ENCODE measurements around the gene ECM2. TPM values are rescaled to one million over a fixed set of nuclear protein-coding genes. Genes with fewer than 3 reads are reported as not detected.

Gene ECM2
- total RNA-seq, 2 experiments from 2014 or later = not detected

- ChIA-PET CTCF (no interaction called here), POLR2A (no interaction called here)
- no peaks in the 10 kb centered on the region for H3K27me3 Mint-ChIP-seq
- no peak for DNase-seq
- H3K4me3 Mint-ChIP-seq = no peak overlapping the region
- no peaks in the 10 kb centered on the region for H3K36me3 Mint-ChIP-seq (ENCODE audit: low read depth)
- H3K27ac Mint-ChIP-seq = no peak overlapping the region
- peaks cover 8% of the 10 kb centered on the region for H3K4me1 Mint-ChIP-seq
- no peaks in the 10 kb centered on the region for H3K9me3 Mint-ChIP-seq
Observed at GRCh38 chr9:92483627-92484545, 51.9 kb downstream of the ECM2 start.

GRCh38 chr9:92482805-92483204, 53.0 kb downstream of the ECM2 start:
- Mint-ChIP-seq H3K36me3 (ENCODE audit: low read depth) (no peaks in the 10 kb centered on the region), H3K4me3 (no peak overlapping the region), H3K4me1 (peaks cover 8% of the 10 kb centered on the region), H3K9me3 (no peaks in the 10 kb centered on the region), H3K27ac (no peak overlapping the region), H3K27me3 (no peaks in the 10 kb centered on the region)
- DNase-seq = no peak
- ChIA-PET POLR2A (no interaction called here), CTCF (no interaction called here)

DNA sequence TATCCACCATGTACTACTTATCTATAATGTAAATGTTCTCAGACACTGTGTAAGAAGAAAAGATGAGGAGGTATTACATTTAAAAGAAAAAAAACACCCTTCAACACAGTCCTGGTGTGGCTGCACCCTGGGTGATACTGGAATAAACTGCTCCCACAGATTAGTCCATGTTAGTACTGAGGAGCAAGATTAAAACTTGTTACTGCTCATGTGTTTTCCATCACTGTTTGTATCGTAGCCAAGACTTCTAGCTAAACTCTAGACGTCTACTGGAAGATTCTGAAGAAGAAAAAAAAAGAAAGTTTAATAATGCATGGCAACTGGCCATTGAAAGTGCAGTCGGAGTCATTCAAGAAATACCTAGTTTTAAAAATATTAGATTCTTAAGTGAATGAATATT, 53.5 kb downstream of the ECM2 start, which contains the start of gene ASPN:
TSS of gene ASPN (minus strand) at position 178 of the 400 bp plus-strand sequence.
- no peak within 1 kb of the TSS for H3K4me3 Mint-ChIP-seq
- H3K27me3 Mint-ChIP-seq = no peaks in the 10 kb centered on the region
- H3K9me3 Mint-ChIP-seq = no peaks in the 10 kb centered on the region
- H3K36me3 Mint-ChIP-seq (ENCODE audit: low read depth) = no peaks in the 10 kb centered on the region
- ChIA-PET CTCF (no interaction called here), POLR2A (no interaction called here)
- H3K4me1 Mint-ChIP-seq = peaks cover 8% of the 10 kb centered on the region
- no peak for DNase-seq
- peak within 1 kb of the TSS; percentile 48 for H3K27ac Mint-ChIP-seq

- Mint-ChIP-seq H3K4me1 (peaks cover 8% of the 10 kb centered on the region), H3K9me3 (no peaks in the 10 kb centered on the region), H3K27ac (peak overlapping the region; percentile 48), H3K4me3 (no peak overlapping the region), H3K36me3 (ENCODE audit: low read depth) (no peaks in the 10 kb centered on the region), H3K27me3 (no peaks in the 10 kb centered on the region)
- DNase-seq = no peak
- POLR2A ChIA-PET = interaction anchor here (0.7 kb wide), 1 partner anchor 189 kb away, joined by 3 read pairs; no protein-coding TSS in a partner anchor
- CTCF ChIA-PET = interaction anchor here (0.7 kb wide), 1 partner anchor 981 kb away, joined by 3 read pairs; no protein-coding TSS in a partner anchor
Observed at GRCh38 chr9:92480986-92481633, 54.7 kb downstream of the ECM2 start.

GRCh38 chr9:92480291-92480771, 55.5 kb downstream of the ECM2 start:
- Mint-ChIP-seq H3K27me3 (no peaks in the 10 kb centered on the region), H3K27ac (no peak overlapping the region), H3K9me3 (no peaks in the 10 kb centered on the region), H3K36me3 (ENCODE audit: low read depth) (no peaks in the 10 kb centered on the region), H3K4me3 (no peak overlapping the region), H3K4me1 (peaks cover 8% of the 10 kb centered on the region)
- ChIA-PET POLR2A (interaction anchor here (1.2 kb wide), 1 partner anchor 38 kb away, joined by 4 read pairs; no protein-coding TSS in a partner anchor), CTCF (interaction anchor here (0.7 kb wide), 1 partner anchor 980 kb away, joined by 3 read pairs; no protein-coding TSS in a partner anchor)
- DNase-seq = no peak

DNA sequence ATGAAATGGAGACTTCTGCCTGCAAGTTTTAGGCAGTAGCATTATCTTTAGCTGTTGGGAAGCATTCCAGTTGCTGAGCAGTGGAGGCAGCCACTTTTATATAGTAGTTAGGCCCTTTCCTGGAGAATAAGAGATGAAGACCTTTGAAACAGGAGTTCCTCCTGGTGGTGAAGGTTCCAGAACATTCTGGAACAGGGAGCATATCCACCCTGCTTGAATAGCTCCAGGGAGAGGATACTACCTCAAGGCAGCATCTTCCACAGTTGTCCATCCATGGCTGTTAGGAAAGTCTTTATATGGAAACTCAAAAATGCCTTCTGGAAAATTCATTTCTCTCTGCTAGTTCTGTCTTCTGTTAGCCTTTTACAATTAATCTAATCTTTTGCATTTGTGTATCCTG, 56.4 kb downstream of the ECM2 start:
- no peaks in the 10 kb centered on the region for H3K27me3 Mint-ChIP-seq
- ChIA-PET CTCF (no interaction called here), POLR2A (interaction anchor here (1.2 kb wide), 1 partner anchor 39 kb away, joined by 4 read pairs; no protein-coding TSS in a partner anchor)
- H3K4me3 Mint-ChIP-seq = no peak overlapping the region
- no peak for DNase-seq
- H3K36me3 Mint-ChIP-seq (ENCODE audit: low read depth) = no peaks in the 10 kb centered on the region
- H3K27ac Mint-ChIP-seq = no peak overlapping the region
- H3K4me1 Mint-ChIP-seq = peaks cover 8% of the 10 kb centered on the region
- no peaks in the 10 kb centered on the region for H3K9me3 Mint-ChIP-seq

GRCh38 chr9:92478783-92479182, 57.0 kb downstream of the ECM2 start:
- ChIA-PET CTCF (no interaction called here), POLR2A (no interaction called here)
- H3K27ac Mint-ChIP-seq = no peak overlapping the region
- H3K4me3 Mint-ChIP-seq = no peak overlapping the region
- H3K9me3 Mint-ChIP-seq = no peaks in the 10 kb centered on the region
- no peak for DNase-seq
- no peaks in the 10 kb centered on the region for H3K27me3 Mint-ChIP-seq
- H3K4me1 Mint-ChIP-seq = peaks cover 8% of the 10 kb centered on the region
- no peaks in the 10 kb centered on the region for H3K36me3 Mint-ChIP-seq (ENCODE audit: low read depth)

DNA sequence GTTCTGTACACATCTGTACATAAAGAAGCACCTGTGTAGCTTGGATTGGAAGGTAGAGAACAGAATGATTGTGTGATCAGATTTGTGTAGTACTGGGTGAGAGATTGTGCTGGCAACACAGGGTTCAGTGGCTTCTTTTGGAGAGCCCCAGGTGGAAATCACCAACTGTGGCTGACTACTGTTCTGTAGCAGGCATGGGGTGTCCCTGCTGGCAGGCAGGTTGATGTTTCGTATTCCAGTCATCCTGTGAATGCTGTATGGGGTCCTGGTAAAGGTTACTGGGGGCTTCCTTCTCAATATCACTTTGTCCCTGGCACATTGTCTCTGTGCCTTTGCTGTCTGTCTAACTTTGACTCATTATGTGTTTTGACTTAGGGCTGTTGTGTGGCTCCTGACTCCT, 58.8 kb downstream of the ECM2 start:
- no peak overlapping the region for H3K4me3 Mint-ChIP-seq
- H3K27me3 Mint-ChIP-seq = no peaks in the 10 kb centered on the region
- POLR2A ChIA-PET = no interaction called here
- CTCF ChIA-PET = interaction anchor here (0.9 kb wide), 1 partner anchor 20 kb away, joined by 3 read pairs; no protein-coding TSS in a partner anchor
- H3K9me3 Mint-ChIP-seq = no peaks in the 10 kb centered on the region
- DNase-seq = no peak
- no peak overlapping the region for H3K27ac Mint-ChIP-seq
- H3K36me3 Mint-ChIP-seq (ENCODE audit: low read depth) = no peaks in the 10 kb centered on the region
- H3K4me1 Mint-ChIP-seq = peaks cover 8% of the 10 kb centered on the region

DNA sequence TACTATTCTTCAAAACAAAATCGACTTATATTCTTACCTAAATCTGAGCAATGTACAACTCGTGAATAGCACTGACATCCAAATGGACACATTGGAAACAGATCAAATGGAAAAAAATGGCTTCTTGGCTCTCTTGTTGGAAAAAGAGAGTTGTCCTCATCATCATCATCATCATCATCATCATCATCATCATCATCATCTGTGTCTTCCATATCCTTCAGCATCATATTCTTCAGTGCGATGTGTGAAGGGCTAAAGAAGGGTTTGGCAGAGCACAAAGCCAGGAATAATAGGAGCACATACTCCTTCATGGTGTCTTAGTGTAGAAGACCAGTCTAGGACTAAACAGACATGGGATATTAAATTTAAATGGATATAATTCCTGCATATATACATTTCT, 61.2 kb downstream of the ECM2 start:
- H3K36me3 Mint-ChIP-seq (ENCODE audit: low read depth) = no peaks in the 10 kb centered on the region
- H3K27ac Mint-ChIP-seq = no peak overlapping the region
- CTCF ChIA-PET = no interaction called here
- H3K4me3 Mint-ChIP-seq = no peak overlapping the region
- POLR2A ChIA-PET = no interaction called here
- no peak for DNase-seq
- H3K27me3 Mint-ChIP-seq = no peaks in the 10 kb centered on the region
- no peaks in the 10 kb centered on the region for H3K4me1 Mint-ChIP-seq
- H3K9me3 Mint-ChIP-seq = no peaks in the 10 kb centered on the region

DNA sequence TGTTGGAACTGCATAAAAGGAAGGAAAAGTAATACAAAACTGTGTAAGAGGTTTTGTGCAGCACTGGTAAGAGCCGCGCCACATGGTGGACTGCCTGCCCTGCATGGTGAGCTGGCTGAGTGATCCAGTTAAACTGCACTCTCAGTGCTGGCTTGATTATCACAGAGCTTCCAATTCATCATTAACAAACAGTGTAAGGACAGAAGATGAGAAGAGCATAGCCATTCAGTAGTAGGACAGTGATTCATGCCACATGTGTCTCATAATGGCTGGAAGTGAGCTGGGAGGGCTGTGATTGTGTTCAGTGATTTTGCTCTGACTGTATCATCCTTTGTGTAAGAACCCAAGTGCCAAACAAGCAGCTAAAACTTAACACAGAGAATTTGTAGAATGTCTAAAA, 67.6 kb downstream of the ECM2 start:
- Mint-ChIP-seq H3K9me3 (no peaks in the 10 kb centered on the region), H3K4me1 (peaks cover 7% of the 10 kb centered on the region)
- POLR2A ChIA-PET = no interaction called here

GRCh38 chr9:92467511-92467910, 68.3 kb downstream of the ECM2 start:
- Mint-ChIP-seq H3K27me3 (no peaks in the 10 kb centered on the region), H3K4me3 (no peak overlapping the region), H3K27ac (no peak overlapping the region), H3K4me1 (peaks cover 7% of the 10 kb centered on the region), H3K36me3 (ENCODE audit: low read depth) (no peaks in the 10 kb centered on the region), H3K9me3 (no peaks in the 10 kb centered on the region)
- CTCF ChIA-PET = no interaction called here
- POLR2A ChIA-PET = no interaction called here
- no peak for DNase-seq

More for the DNA sequence above, 67.6 kb downstream of the ECM2 start:
- Mint-ChIP-seq H3K36me3 (ENCODE audit: low read depth) (no peaks in the 10 kb centered on the region), H3K4me3 (no peak overlapping the region), H3K27me3 (no peaks in the 10 kb centered on the region), H3K27ac (no peak overlapping the region)
- CTCF ChIA-PET = no interaction called here
- DNase-seq = no peak

- no peaks in the 10 kb centered on the region for H3K9me3 Mint-ChIP-seq
- H3K27me3 Mint-ChIP-seq = no peaks in the 10 kb centered on the region
- ChIA-PET CTCF (no interaction called here), POLR2A (no interaction called here)
- H3K4me3 Mint-ChIP-seq = no peak overlapping the region
- no peak overlapping the region for H3K27ac Mint-ChIP-seq
- no peaks in the 10 kb centered on the region for H3K36me3 Mint-ChIP-seq (ENCODE audit: low read depth)
- no peak for DNase-seq
- H3K4me1 Mint-ChIP-seq = peaks cover 7% of the 10 kb centered on the region
Observed at GRCh38 chr9:92467041-92467440, 68.7 kb downstream of the ECM2 start.

GRCh38 chr9:92463984-92464383, 71.8 kb downstream of the ECM2 start:
- Mint-ChIP-seq H3K4me3 (no peak overlapping the region), H3K9me3 (no peaks in the 10 kb centered on the region), H3K4me1 (peaks cover 7% of the 10 kb centered on the region), H3K27me3 (no peaks in the 10 kb centered on the region), H3K27ac (no peak overlapping the region), H3K36me3 (ENCODE audit: low read depth) (no peaks in the 10 kb centered on the region)
- no peak for DNase-seq
- CTCF ChIA-PET = no interaction called here
- POLR2A ChIA-PET = interaction anchor here (0.6 kb wide), 1 partner anchor 1718 kb away, joined by 4 read pairs; no protein-coding TSS in a partner anchor

All from activated CD4-positive, alpha-beta memory T cell treated with anti-CD3 and anti-CD28 coated beads, Interleukin-2, amount 10 ng/mL, durations not matched to agents 7 days and 5 days (primary cell).